G401 (cell line): Measurements from ENCODE around the gene C5orf24. TPM values are rescaled to one million over a fixed set of nuclear protein-coding genes. Genes with fewer than 3 reads are reported as not detected.
A peak's percentile ranks its signal among the peaks of the same experiment; 100 is the strongest.
"Not testable (repeated sequence)": the region's sequence is repeated elsewhere in the genome, so short reads cannot be mapped to it uniquely, and the experiment has no call there.

Source experiments
- DNase-seq: peaks from one replicate; pipeline ENCODE4 v3.0.0-alpha.2; 2015; ENCODE audit warnings: low spot score
- in situ Hi-C: cut with HindIII; loops from 2 replicates; pipeline ENCODE4 v1.10.0; 2016; ENCODE audit warnings: low sequenced_read_pairs, mixed read lengths
- total RNA-seq: library from RNA; depleted of rRNA; stranded (reverse); fragments of >200 nt; shearing (Covaris generic); gene quantifications from 2 replicates; pipeline ENCODE4 v1.2.3, GENCODE V29; 2014; rRNA removed

The C5orf24 gene
- 16.0 and 22.7 TPM in 2 replicates for total RNA-seq

- peak; percentile 95 for DNase-seq
- in situ Hi-C loops = no loop called here
Measured at GRCh38 chr5:134845852-134846640, at the start of gene C5orf24. TSS of gene C5orf24 (plus strand) at chr5:134845968. CDS start at chr5:134854901, 8,933 bp downstream.

GRCh38 chr5:134798468-134798867, 47.3 kb upstream of the C5orf24 start:
- in situ Hi-C loops = no loop called here
- DNase-seq = no peak

DNA sequence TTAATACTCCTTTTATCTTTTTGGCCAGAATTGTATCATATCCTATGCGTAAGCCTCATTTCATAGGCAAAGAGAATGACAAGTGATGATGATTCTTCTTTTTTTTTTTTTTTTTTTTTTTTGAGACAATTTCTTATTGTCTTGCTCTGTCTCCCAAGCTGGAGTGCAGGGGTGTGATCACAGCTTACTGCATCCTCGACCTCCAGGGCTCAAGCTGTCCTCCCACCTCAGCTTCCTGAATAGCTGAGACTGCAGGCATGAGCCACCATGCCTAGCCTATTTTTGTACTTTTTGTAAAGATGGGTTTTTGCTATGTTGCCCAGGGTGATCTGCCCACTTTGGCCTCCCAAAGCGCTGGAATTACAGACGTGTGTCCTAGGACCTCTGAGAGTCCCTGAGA, 41.9 kb upstream of the C5orf24 start:
- DNase-seq = no peak
- in situ Hi-C loops = no loop called here

DNA sequence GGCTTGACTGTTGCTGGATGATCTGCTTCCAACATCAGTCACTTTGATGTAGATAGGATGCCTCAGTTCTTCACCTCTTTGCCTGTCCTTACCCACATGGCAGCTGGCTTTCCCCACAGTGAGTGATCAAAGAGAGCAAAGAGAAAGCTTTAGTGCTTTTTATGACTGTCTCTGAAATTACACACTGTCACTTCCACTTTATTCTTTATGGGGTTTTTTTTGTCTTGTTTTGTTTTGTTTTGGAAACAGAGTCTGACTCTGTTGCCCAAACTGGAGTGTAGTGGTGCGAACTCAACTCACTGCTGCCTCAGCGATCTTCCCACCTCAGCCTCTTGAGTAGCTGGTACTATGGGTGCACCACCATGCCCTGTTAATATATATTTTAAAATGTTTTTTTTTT, 32.4 kb upstream of the C5orf24 start:
- no peak for DNase-seq
- in situ Hi-C loops = no loop called here

- DNase-seq = no peak
- in situ Hi-C loops = no loop called here
Measured at GRCh38 chr5:134813827-134814226, 31.9 kb upstream of the C5orf24 start.

DNA sequence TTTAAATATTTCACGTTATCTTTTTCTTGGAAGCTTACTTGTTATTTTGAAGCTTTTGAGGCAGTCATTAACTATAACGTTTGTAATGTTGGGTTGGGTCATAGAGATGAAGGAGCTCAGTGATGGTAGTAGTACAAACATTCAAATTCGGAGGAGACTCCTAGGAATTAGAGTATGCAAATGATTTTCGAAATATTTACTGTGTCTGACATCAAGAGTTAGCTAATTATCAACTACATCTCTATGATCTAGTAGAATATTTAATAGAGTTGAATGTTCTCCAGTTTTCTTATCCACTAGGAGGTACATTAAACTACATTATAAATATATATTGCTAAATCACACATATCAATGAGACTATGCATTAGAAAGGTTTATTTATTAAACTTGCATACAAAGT, 28.8 kb upstream of the C5orf24 start:
- DNase-seq = no peak
- in situ Hi-C loops = no loop called here

DNA sequence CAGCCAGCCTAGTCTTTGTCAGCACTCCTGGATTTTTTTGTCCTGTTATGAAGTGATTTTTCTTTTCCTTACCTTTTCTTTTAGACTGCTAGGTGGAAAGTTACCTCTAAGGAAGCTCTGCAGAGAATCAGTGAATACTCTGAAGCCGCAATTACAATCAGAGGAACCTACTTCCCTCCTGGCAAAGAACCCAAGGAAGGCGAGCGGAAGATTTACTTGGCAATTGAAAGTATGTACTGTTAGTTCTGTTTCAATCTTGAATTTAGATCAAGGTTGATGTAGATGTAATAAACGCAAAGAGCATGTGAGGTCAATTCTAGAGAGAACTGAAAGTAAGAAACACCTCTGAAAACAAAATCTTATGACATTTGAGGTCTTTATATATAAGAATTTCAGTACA, 27.0 kb upstream of the C5orf24 start:
- in situ Hi-C loops = no loop called here
- DNase-seq = no peak

DNA sequence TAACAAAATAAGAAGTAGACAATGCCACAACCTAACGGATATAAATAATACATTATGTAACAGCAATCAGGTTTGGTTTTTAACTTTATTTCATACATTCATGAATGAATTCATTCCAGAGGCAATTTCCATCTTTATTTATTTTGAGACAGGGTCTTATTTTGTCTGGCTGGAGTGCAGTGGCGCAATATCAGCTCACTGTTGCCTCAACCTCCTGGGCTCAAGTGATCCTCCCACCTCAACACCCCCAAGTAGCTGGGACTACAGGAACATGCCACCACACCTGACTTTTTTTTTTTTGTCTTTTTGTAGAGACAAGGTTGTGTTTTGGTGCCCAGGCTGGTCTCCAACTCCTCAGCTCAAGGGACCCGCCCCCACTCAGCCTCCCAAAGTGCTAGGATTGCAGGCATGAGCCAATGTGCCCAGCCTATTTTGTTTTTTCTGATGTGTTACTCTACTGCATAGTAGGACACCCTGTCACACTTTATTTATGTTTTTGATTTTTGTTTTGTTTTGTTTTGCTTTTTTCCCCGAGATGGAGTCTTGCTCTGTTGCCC, 26.3 kb upstream of the C5orf24 start:
- no peak for DNase-seq
- in situ Hi-C loops = no loop called here

DNA sequence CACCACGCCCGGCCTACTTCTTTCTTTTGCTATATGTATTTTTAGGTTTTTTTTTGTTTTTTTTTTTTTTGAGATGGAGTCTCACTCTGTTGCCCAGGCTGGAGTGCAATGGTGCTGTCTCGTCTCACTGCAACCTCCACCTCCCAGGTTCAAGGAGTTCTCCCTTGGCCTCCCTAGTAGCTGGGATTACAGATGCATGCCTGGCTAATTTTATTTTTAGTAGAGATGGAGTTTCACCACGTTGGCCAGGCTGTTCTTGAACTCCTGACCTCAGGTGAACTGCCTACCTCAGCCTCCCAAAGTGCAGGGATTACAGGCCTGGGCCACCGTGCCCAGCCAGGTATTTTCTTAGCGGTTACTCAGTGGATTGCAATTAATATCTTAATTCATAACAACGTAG, 23.9 kb upstream of the C5orf24 start:
- in situ Hi-C loops = no loop called here
- DNase-seq = no peak

- no peak for DNase-seq
- in situ Hi-C loops = no loop called here
Measured at GRCh38 chr5:134824681-134825080, 21.1 kb upstream of the C5orf24 start.

- in situ Hi-C loops = no loop called here
- DNase-seq = no peak
Measured at GRCh38 chr5:134825212-134825611, 20.6 kb upstream of the C5orf24 start.

GRCh38 chr5:134833340-134834032, 12.3 kb upstream of the C5orf24 start:
- no peak for DNase-seq
- in situ Hi-C loops = no loop called here

DNA sequence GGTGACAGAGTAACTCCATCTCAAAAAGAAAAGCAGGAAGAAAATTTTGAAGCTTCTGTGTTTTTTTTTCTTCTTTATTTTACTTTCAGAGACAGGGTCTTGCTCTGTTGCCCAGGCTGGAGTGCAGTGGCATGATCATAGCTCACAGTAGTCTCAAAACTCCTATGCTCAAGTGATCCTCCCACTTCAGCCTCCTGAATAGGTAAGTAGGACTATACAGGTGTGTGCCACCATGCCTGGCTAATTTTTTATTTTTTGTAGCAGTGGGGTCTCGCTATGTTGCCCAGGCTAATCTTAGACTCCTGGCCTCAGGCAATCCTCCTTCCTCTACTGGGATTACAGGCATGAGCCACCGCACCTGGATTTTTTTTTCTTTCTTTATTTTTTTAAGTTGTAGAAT, 10.1 kb upstream of the C5orf24 start:
- in situ Hi-C loops = no loop called here
- no peak for DNase-seq

- in situ Hi-C loops = no loop called here
- DNase-seq = no peak
Measured at GRCh38 chr5:134837530-134838181, 8.1 kb upstream of the C5orf24 start.

DNA sequence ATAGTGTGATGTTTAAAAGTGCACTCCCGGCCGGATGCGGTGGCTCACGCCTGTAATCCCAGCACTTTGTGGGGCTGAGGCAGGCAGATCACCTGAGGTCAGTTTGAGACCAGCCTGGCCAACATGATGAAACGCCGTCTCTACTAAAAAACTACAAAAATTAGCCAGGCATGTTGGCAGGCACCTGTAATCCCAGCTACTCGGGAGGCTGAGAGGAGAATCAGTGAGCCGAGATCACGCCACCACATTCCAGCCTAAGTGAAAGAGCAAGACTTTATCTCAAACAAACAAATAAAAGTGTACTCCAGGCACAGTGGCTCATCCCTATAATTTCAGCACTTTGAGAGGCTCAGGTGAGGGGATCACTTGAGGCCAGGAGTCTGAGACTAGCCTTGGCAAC, 7.4 kb upstream of the C5orf24 start:
- in situ Hi-C loops, DNase-seq: not testable (repeated sequence)

DNA sequence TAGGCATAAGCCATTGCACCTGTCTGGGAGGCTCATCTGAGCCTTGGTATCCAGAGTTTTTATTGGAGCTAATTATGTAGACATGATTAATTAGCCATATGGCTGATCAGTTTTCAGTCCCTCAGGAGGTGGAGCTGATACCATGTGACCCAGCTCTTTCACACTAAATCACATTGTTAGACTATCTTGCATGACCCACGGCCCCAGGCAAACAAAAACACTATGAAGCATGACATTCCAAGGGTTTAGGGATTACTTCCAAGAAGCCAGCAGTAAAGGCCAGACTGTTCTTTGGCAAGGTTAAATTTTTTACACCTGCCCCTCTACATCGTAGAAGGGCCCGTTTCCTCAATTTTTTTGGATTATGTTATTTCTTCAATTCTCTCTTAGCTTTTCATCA, 5.0 kb upstream of the C5orf24 start:
- DNase-seq = no peak
- in situ Hi-C loops = no loop called here

- DNase-seq = no peak
- in situ Hi-C loops = no loop called here
Measured at GRCh38 chr5:134844252-134844651, 1.5 kb upstream of the C5orf24 start.

DNA sequence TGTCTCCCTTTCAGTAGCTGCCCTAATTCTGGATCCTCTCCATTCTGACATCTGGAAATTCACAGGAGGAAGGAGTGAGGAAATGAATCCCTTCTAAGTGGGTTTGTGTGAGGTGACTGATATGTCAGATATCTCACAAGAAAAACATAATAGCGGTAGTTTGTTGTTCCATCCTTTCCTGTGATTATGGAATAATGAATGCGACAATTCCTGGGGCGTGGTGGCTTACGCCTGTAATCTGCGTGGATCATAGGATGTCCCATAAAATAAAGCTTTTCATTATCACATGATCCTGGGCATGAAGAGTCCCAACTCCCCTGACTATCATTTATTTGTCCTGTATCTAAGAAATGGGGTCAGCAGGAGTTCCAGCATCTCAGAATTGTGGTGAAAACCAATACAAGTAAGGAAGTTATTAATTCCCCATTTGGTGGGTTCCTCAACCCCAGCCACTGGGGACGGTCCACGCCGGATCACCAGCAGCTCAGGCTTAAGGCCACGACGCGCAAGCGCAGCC, 375 bp upstream of the C5orf24 start:
- DNase-seq = no peak
- in situ Hi-C loops = no loop called here

DNA sequence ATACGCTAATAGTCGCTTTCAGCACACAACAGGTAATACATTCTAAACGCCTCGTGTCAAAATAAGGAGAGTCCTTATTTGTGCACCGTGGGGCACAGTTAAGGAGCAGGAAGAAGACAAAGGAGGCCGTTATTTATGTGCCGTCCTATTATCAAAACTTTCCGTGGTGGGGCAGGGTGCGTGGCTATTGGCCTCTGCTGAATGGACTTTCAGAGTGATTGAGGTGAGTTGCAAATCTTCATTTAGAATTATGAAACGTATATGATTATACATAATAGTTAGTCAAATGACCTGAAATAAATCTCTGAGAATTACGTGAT, 833 bp downstream of the C5orf24 start:
- no peak for DNase-seq
- in situ Hi-C loops = no loop called here

DNA sequence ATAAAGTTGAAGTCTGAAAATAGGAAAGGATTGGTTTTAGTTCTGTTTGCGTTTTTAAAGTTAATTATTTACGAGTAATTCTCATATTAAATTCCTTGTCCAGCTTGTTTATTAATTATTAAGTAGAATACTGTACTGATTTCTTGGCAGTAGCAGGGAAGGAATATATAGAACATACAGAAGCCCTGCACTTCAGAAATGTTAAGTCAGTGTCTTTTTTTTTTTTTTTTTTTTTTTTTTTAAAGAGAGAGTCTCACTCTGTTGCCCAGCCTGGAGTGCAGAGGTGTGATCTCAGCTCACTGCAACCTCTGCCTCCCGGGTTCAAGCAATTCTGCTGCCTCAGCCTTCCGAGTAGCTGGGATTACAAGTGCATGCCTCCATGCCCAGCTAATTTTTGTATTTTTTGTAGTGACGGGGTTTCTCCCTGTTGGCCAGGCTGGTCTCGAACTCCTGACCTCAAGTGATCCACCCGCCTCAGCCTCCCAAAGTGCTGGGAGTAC, 3.7 kb downstream of the C5orf24 start:
- DNase-seq, in situ Hi-C loops: not testable (repeated sequence)
